PC-3 (cell line): ENCODE data around the gene CELF1. TPM values are rescaled to one million over a fixed set of nuclear protein-coding genes. Genes with fewer than 3 reads are reported as not detected.
"Not testable (repeated sequence)": the region's sequence is repeated elsewhere in the genome, so short reads cannot be mapped to it uniquely, and the experiment has no call there.

Experiments
- ATAC-seq: fragments of 200-7000 bp; cut with Tn5 transposase; 2 replicates; pipeline ENCODE4 v1.9.1; 2020; ENCODE audit warnings: mild to moderate bottlenecking, moderate library complexity
- BruUV-seq: library from RNA; stranded (reverse); fragments of 400-500 nt; replicated peaks from 2 replicates; lab custom pipeline; 2021; lab: Mats Ljungman, UMichigan
- CTCF ChIA-PET: fragments of 300-600 bp; sonication (Branson Sonifier 250); formaldehyde crosslinking; loops from one replicate; lab custom pipeline; 2022; ENCODE audit warnings: antibody characterized with exemption; lab: Charles Lee
- POLR2A ChIA-PET: fragments of 300-600 bp; sonication (Branson Sonifier 250); formaldehyde crosslinking; loops from one replicate; lab custom pipeline; 2022; ENCODE audit warnings: antibody characterized with exemption; ENCODE audit not compliant: unreplicated experiment; lab: Charles Lee
- DNase-seq: peaks from one replicate; pipeline ENCODE4 v3.0.0-alpha.2; 2015
- H2AFZ ChIP-seq: fragments of 300-600 bp; sonication (generic); 2 replicates; pipeline ENCODE4 v1.6.0; 2016; ENCODE audit warnings: antibody characterized with exemption, low read length
- H3F3A ChIP-seq: fragments of 300-600 bp; sonication (generic); one replicate; pipeline ENCODE4 v1.6.0; 2017; ENCODE audit warnings: antibody characterized with exemption, low read length, control low read depth, mild to moderate bottlenecking; ENCODE audit not compliant: unreplicated experiment
- H3K27ac ChIP-seq: fragments of 300-600 bp; sonication (generic); 2 replicates; pipeline ENCODE4 v1.5.1; 2016; ENCODE audit warnings: mild to moderate bottlenecking, low read length
- H3K27me3 ChIP-seq: fragments of 300-600 bp; sonication (generic); 2 replicates; pipeline ENCODE4 v1.6.1; 2016; ENCODE audit warnings: low read length, mixed read lengths
- H3K36me3 ChIP-seq: fragments of 300-600 bp; sonication (generic); 2 replicates; pipeline ENCODE4 v1.6.1; 2016; ENCODE audit warnings: low read depth, mixed run types, low read length, mixed read lengths
- H3K4me1 ChIP-seq: fragments of 300-600 bp; sonication (generic); 2 replicates; pipeline ENCODE4 v1.5.1; 2016; ENCODE audit warnings: low read length; ENCODE audit not compliant: insufficient read depth
- H3K4me2 ChIP-seq: fragments of 300-600 bp; sonication (generic); 2 replicates; pipeline ENCODE4 v1.6.0; 2016; ENCODE audit warnings: low read length
- H3K4me3 ChIP-seq: fragments of 300-600 bp; sonication (generic); 2 replicates; pipeline ENCODE4 v1.5.1; 2016; ENCODE audit warnings: mild to moderate bottlenecking, low read length, mixed read lengths
- H3K79me2 ChIP-seq: fragments of 300-600 bp; sonication (generic); 2 replicates; pipeline ENCODE4 v1.6.1; 2017; ENCODE audit warnings: low read length, mixed read lengths
- H3K9ac ChIP-seq: fragments of 300-600 bp; sonication (generic); 2 replicates; pipeline ENCODE4 v1.6.0; 2016; ENCODE audit warnings: mild to moderate bottlenecking, low read length
- H3K9me2 ChIP-seq: fragments of 300-600 bp; sonication (generic); replicated peaks from 2 replicates; pipeline ENCODE4 v1.6.1; 2016; ENCODE audit warnings: mixed run types, low read length, mixed read lengths
- H3K9me3 ChIP-seq: fragments of 300-600 bp; sonication (generic); 2 replicates; pipeline ENCODE4 v1.6.1; 2016; ENCODE audit warnings: low read length, mixed read lengths
- H4K20me1 ChIP-seq: fragments of 300-600 bp; sonication (generic); 2 replicates; pipeline ENCODE4 v1.6.1; 2016; ENCODE audit warnings: low read length, mixed read lengths
- EZH2 ChIP-seq: fragments of 300-600 bp; sonication (generic); IDR thresholded peaks from one replicate; pipeline ENCODE4 v1.6.1; 2017; ENCODE audit warnings: antibody characterized with exemption, mild to moderate bottlenecking, low read length; ENCODE audit not compliant: unreplicated experiment
- EZH2phosphoT487 ChIP-seq: fragments of 300-600 bp; sonication (generic); IDR thresholded peaks from 2 replicates; pipeline ENCODE4 v1.6.1; 2018; ENCODE audit warnings: mild to moderate bottlenecking, antibody characterized with exemption, low read length, borderline replicate concordance
- intact Hi-C: fragments of 100-400 bp; cut with micrococcal nuclease; formaldehyde crosslinking; loops from 2 replicates; pipeline ENCODE4 v1.9.0; 2023
- total RNA-seq: library from RNA; depleted of rRNA; stranded (reverse); fragments of >200 nt; gene quantifications from 2 replicates; pipeline ENCODE4 v1.2.3, GENCODE V29; 2014
- TF ChIP-seq, protein P1 (sequence below): fragments of 300-600 bp; sonication (generic); conservative IDR thresholded peaks from 2 replicates; pipeline ENCODE4 v1.5.1; 2017; ENCODE audit warnings: antibody characterized with exemption, low read depth, mild to moderate bottlenecking, low read length

Gene CELF1
- total RNA-seq, 1 experiment from 2014 or later: 80.1 TPM

DNA sequence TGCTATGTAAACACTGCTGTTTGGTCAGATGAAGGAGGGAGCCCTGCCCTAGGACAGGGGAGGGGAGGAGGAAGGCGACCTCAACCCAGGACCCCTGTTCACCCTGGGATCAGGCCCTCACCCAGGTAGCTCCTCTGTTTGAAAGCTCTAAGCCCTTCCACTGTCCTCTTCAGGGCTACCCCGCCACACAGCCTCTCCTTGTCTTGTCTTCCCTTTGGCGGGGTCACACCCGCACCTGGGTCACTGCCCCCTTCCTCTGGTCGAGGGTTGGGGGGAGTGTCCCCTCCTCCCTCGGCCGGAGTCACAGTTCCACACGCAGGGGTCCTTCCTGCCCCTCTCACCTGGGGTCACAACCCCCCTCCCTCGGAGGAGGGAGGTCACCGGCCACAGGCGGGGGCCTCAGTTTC is 12.0 kb upstream of the CELF1 start:
- DNase-seq: no peak
- TSS peak; percentile 74 for BruUV-seq
- no peak; the same call in none of the 2 replicates for ATAC-seq

DNA sequence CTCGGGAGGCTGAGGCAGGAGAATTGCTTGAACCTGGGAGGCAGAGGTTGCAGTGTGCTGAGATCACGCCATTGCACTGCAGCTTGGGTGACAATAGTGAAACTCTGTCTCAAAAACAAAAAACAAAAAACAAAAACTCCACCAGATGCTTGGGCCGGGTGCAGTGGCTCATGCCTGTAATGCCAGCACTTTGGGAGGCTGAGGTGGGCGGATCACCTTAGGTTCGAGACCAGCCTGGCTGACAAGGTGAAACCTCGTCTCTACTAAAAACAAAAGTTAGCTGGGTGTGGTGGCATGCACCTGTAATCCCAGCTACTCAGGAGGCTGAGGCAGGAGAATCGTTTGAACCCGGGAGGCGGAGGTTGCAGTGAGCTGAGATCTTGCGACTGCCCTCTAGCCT is 11.4 kb upstream of the CELF1 start:
- CTCF ChIA-PET, H3K9me2 ChIP-seq, BruUV-seq, H3K9me3 ChIP-seq, DNase-seq, H4K20me1 ChIP-seq, H3K27me3 ChIP-seq, ATAC-seq, H3K9ac ChIP-seq, H3K4me3 ChIP-seq, H3K36me3 ChIP-seq, H3F3A ChIP-seq, H3K27ac ChIP-seq, H2AFZ ChIP-seq, intact Hi-C loops: not testable (repeated sequence)
- H3K4me1 ChIP-seq: peaks cover 11% of the 10 kb centered on the region
- peaks cover 45% of the 10 kb centered on the region for H3K79me2 ChIP-seq
- peak overlapping the region; percentile 94; the same call in 1 of the 2 replicates for H3K4me2 ChIP-seq
- POLR2A ChIA-PET: interaction anchor here (0.5 kb wide), 1 partner anchor 40 kb away, joined by 5 read pairs; no protein-coding TSS in a partner anchor

More for the DNA sequence above, 12.0 kb upstream of the CELF1 start:
- H3K79me2 ChIP-seq: peaks cover 51% of the 10 kb centered on the region
- no peaks in the 10 kb centered on the region; the same call in 1 of the 2 replicates for H3K36me3 ChIP-seq
- POLR2A ChIA-PET: interaction anchor here (0.5 kb wide), 1 partner anchor 40 kb away, joined by 5 read pairs; no protein-coding TSS in a partner anchor
- peak overlapping the region; percentile 94 for H2AFZ ChIP-seq
- no peaks in the 10 kb centered on the region for H3K27me3 ChIP-seq
- H4K20me1 ChIP-seq: no peaks in the 10 kb centered on the region
- CTCF ChIA-PET: no interaction called here
- TF ChIP-seq EZH2: no peak
- no peaks in the 10 kb centered on the region for H3K9me2 ChIP-seq
- H3K4me1 ChIP-seq: peaks cover 11% of the 10 kb centered on the region
- no peaks in the 10 kb centered on the region for H3F3A ChIP-seq
- peak overlapping the region; percentile 94 for H3K4me2 ChIP-seq
- peak overlapping the region; percentile 97 for H3K4me3 ChIP-seq
- no peaks in the 10 kb centered on the region for H3K9me3 ChIP-seq
- intact Hi-C loops: no loop called here
- H3K27ac ChIP-seq: peak overlapping the region; percentile 48
- peak overlapping the region; percentile 98 for H3K9ac ChIP-seq

DNA sequence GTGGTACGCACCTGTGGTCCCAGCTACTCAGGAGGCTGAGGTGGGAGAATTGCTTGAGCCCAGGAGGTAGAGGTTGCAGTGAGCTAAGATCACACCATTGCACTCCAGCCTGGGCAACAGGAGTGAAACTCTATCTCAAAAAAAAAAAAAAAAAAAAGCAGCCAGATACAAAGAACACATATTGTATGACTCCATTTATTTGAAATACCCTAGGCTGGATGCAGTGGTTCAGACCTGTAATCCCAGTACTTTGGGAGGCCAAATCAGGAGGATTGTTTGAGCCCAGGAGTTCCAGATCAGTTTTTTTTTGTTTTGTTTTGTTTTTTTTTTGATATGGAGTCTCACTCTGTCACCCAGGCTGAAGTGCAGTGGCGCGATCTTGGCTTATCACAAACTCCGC is 9.5 kb upstream of the CELF1 start:
- H3K9ac ChIP-seq, ATAC-seq, H3K27me3 ChIP-seq, intact Hi-C loops, H3K27ac ChIP-seq, H2AFZ ChIP-seq, H3K9me3 ChIP-seq, H3F3A ChIP-seq, H3K36me3 ChIP-seq, H3K4me2 ChIP-seq, H3K4me3 ChIP-seq, H4K20me1 ChIP-seq, DNase-seq, H3K9me2 ChIP-seq, CTCF ChIA-PET, BruUV-seq, POLR2A ChIA-PET: not testable (repeated sequence)
- Histone ChIP-seq H3K4me1 (peaks cover 11% of the 10 kb centered on the region), H3K79me2 (peaks cover 26% of the 10 kb centered on the region)

DNA sequence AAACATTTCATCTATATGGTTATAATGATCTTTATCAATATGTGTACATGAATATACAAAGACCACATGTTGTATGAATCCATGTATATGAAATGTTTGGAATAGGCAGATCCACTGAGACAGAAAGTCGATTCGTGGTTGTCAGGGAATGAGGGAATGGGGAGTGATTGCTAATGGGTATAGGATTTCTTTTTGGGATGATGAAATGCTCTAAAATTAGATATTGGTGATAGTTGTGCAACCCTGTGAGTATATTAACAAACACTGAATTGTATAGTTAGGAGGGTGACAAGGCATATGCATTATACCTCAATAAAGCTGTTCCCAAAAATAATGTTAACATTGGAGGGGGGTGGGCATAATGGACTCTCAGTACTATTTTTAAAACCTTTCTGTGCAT is 7.5 kb upstream of the CELF1 start:
- no peak overlapping the region for H3K4me2 ChIP-seq
- no peaks in the 10 kb centered on the region for H3K9me3 ChIP-seq
- no peaks in the 10 kb centered on the region for H3K27me3 ChIP-seq
- intact Hi-C loops: no loop called here
- no peaks in the 10 kb centered on the region for H3K36me3 ChIP-seq
- ATAC-seq: no peak
- no peak for DNase-seq
- TF ChIP-seq EZH2phosphoT487: no peak
- TF ChIP-seq EZH2: no peak
- TF ChIP-seq, protein P1, sequence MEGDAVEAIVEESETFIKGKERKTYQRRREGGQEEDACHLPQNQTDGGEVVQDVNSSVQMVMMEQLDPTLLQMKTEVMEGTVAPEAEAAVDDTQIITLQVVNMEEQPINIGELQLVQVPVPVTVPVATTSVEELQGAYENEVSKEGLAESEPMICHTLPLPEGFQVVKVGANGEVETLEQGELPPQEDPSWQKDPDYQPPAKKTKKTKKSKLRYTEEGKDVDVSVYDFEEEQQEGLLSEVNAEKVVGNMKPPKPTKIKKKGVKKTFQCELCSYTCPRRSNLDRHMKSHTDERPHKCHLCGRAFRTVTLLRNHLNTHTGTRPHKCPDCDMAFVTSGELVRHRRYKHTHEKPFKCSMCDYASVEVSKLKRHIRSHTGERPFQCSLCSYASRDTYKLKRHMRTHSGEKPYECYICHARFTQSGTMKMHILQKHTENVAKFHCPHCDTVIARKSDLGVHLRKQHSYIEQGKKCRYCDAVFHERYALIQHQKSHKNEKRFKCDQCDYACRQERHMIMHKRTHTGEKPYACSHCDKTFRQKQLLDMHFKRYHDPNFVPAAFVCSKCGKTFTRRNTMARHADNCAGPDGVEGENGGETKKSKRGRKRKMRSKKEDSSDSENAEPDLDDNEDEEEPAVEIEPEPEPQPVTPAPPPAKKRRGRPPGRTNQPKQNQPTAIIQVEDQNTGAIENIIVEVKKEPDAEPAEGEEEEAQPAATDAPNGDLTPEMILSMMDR: no peak
- H3K27ac ChIP-seq: no peak overlapping the region
- no peak overlapping the region for H3K9ac ChIP-seq
- BruUV-seq: no TSS peak
- peaks cover 6% of the 10 kb centered on the region; the same call in 1 of the 2 replicates for H3K79me2 ChIP-seq
- no peaks in the 10 kb centered on the region for H3K9me2 ChIP-seq
- H3F3A ChIP-seq: no peaks in the 10 kb centered on the region
- CTCF ChIA-PET: no interaction called here
- no peak overlapping the region for H2AFZ ChIP-seq
- peaks cover 5% of the 10 kb centered on the region for H3K4me1 ChIP-seq
- H4K20me1 ChIP-seq: no peaks in the 10 kb centered on the region
- no peak overlapping the region for H3K4me3 ChIP-seq
- POLR2A ChIA-PET: no interaction called here
